Activated CD8-positive, alpha-beta memory T cell treated with anti-CD3 and anti-CD28 coated beads for 24 hours (primary cell): ENCODE data around the gene KCNJ5.

Experiments used
- DNase-seq: peaks from one replicate; pipeline ENCODE4 v3.0.0-alpha.2; 2020

The KCNJ5 gene

DNA sequence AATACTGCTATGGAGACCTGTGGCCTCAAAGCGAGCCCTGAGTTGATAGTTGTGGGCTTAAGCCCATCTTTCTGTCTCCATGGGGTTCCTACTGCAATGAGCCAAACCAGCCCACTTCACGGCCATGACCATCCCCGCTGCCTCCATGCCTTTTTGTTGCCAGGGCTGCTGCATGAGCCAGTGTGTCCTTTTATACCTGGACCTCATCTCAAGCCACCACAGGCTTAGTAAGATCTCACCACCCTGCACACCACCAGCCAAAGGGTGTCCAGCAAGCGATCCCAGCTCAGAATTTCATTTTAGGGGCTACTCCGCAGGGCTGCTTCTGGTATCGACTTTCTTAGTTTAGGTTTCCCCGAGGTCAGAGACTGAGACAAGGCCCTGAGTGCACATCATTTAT, 43.2 kb downstream of the KCNJ5 start:
- DNase-seq: no peak

DNA sequence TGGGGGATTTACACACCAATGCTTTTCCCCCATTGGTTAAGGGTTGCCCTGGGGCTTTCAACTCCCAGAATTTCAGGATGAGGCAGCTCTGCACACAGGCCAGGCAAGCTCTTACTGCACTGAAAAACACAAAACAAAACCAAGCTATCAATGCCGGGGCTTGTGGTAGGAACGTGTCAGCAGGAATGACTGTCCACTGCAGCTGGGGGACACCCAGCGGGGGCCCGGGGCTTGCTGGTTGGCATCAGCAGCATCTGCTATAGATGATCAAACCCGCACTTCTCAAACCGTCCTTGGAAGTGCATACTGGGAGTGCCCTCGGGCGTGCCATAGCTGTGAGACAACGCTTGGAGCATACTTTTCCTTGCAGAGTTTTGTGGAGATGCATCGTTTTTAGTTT, 43.8 kb downstream of the KCNJ5 start:
- DNase-seq: no peak

GRCh38 chr11:128936606-128937251, 45.6 kb downstream of the KCNJ5 start:
- no peak for DNase-seq

DNA sequence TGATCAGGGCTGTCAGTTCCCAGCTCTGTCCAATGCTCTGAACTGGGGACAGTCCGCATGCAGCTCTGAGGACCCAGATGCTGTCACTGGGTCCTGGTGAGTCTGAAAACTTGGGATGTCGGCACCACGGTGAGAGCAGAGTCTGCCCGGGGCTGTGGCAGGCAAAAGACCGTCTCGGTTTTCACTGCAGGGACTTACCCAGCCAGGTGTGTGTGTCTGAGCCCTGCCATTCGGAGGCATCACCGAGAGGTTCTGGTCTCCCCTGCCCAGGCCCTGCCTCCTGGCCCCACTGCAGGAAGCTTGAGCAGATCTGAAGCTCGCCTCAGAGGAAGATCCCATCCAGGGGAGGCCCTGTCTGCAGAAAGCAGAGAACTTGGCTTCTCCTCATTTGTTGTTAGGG, 46.3 kb downstream of the KCNJ5 start:
- DNase-seq: no peak

DNA sequence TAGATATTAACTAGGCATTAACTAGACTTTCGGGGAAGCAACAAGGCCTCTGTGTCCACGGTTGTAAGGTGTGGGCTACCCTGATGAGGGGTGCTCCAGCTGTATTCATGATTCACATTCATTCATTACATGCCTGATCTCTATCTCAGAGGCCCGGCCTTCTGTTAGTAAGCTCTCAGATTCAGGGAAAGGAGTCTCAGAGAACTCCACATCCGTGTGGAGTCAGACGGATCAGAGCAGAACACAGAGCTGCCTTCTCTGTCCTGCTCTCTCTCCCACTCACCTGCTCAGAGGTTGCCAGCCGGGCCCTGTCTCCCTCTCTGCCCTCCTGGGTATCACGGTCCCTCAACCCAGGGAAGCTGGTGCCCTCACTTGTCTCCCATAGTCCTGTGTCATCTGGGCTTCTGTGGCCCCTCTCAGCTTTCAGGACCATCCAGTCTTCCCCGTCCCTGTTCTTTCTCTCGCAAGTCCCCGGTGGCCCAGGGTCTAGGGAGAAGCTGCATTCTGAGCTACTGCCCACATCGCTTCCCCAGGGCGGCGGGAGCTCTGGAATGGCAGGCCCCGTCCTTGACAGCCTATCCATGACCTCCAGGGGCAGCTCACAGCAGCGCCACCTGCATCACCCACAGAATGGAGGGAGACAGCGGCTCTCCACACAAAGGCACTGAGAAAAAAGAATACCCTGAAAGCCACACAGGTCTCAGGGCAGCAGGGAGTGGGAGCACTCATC, 47.2 kb downstream of the KCNJ5 start:
- no peak for DNase-seq

GRCh38 chr11:128939591-128939990, 48.4 kb downstream of the KCNJ5 start:
- DNase-seq: no peak

GRCh38 chr11:128940156-128940555, 49.0 kb downstream of the KCNJ5 start:
- DNase-seq: no peak

GRCh38 chr11:128940603-128941002, 49.4 kb downstream of the KCNJ5 start:
- no peak for DNase-seq

GRCh38 chr11:128941110-128941509, 50.0 kb downstream of the KCNJ5 start:
- no peak for DNase-seq

GRCh38 chr11:128941573-128942271, 50.6 kb downstream of the KCNJ5 start:
- no peak for DNase-seq

DNA sequence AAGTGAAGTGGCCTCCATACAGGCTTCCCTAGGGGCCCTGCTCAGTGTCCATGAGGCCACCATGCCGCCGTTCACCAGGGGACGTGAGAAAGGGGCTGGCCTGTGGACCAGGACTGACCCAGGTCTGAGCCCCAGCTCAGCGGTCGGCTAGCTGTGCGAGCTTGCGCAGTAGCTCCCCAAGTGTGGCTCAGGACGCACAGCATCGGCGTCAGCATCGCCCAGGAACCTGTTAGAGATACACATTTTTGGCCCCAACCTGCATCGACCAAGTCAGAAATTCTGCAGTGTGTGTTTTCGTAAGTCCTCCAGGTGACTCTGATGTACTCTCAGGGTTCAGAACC, 51.1 kb downstream of the KCNJ5 start:
- DNase-seq: no peak

- DNase-seq: no peak
Measured at GRCh38 chr11:128942817-128943427, 51.8 kb downstream of the KCNJ5 start, which contains the start of gene TP53AIP1. Gene TP53AIP1 (minus strand): TSS chr11:128942871. CDS start chr11:128937818, 5,053 bp downstream.

DNA sequence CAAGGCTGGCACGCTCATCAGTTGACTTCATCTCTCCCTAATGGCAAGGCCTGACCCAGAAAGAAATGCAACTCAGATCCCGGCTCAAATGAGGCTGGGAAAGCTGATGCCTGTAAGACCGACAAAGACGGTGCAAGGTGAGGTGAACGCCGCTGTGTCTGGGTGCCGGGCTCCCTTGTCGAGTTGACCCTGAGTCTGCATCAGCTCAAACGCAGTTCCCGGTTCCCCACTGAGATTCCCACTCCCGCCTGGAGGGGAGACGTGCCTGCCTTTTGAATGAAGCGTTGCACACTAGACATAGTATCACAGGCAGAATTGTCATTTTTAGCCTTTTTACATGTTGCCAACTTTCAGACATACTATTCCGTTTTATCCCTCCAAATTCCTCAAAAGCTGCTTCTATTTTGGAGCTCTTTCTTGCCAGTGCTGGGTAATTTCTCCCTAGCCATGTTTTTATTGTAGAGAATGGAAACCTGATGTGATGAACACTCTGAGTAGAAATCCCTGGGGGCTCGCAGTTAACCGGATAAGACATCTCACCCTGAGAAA, 52.3 kb downstream of the KCNJ5 start:
- DNase-seq: no peak

GRCh38 chr11:128946648-128947047, 55.5 kb downstream of the KCNJ5 start:
- DNase-seq: no peak

- DNase-seq: no peak
Measured at GRCh38 chr11:128947773-128948172, 56.6 kb downstream of the KCNJ5 start.

DNA sequence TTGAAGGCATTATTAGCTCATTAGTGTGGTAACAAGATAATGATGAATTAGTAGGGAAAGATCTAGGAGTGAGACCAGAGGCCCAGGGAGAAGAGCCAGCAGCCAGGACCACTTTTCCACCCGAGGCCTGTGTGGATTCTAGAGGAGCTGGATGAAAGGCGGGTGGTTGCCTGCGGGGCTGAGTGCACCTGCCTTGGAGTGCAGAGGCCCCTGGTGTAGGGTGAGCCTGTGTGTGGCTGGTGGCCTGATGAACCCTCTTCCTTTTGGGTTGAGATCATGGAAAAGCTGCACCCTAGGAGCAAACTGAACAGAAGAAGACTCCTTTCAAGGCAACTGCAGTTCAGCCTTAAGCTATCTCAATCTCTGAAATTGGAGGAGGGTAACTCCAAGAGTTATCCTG, 57.4 kb downstream of the KCNJ5 start:
- no peak for DNase-seq

GRCh38 chr11:128949791-128950454, 58.8 kb downstream of the KCNJ5 start:
- DNase-seq: no peak

DNA sequence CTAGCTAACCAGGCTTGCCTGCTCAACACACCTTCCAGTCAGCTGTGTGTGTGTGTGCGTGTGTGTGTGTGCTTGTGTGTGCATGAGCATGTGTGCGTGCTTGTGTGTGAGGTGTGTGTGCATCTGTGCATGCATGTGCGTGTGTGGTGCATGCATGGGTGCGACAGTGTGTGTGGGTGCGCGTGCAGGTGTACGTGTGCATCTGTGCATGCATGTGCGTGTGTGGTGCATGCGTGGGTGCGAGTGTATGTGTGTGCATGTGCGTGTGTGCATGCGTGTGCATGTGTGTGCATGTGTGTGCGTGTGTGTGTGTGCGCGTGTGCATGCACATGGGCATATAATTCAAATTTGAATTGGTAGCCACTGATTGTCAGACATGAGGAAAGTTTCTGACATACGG, 62.0 kb downstream of the KCNJ5 start:
- no peak for DNase-seq

DNA sequence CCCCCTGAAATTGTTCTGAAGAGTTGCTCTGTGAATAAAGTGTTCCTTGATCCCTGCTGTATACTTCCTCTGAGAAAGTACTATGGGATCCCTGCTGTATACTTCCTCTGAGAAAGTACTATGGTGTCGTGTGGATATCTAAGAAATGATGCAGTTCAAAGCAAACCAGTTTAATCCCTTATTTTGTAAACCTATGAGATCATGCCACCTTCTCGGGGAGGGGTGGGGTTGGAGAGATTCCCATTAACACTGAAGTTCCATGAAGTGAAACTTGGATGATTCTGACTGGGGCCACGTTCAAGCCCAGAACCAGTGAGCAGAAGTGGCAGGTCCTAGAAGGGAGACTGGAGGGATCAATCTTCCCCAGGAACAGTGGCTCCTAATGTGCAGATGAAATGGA, 64.5 kb downstream of the KCNJ5 start:
- DNase-seq: no peak

DNA sequence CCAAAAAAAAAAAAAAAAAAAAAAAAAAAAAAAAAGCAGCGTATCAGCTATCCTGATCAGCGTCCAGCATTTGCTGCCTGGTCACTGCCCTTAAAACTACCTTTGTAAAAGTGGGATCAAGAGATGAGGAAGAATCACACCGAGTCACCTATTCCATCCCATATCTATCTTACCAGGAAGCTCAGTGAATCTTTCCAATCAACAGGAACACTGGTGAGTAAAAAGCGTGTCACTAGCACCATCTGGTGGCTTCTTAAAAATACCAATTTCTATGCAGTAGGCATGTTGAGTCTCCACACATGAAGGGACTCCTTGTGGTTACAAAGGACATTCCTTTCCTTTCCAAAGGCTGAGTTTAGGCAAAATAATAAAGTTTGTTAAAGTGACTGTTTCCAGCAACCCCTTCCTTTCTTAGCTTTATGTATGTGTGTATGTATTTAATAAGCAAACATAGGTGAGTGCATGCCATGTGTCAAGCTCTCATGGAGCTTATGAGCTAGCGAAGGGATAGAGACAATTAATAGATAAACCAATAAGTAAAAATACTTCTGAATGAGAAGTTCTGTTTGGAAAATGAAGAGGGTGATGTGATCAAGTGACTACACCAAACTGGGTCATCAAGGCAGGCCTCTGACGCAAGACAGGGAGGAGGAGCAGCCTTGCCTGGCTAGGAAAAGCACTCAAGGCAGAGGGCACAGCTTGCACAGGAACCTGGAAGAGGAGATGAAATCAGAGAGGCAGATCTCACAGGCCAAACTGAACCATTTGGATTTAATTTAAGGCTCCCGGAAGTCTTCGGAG, 65.4 kb downstream of the KCNJ5 start:
- DNase-seq: no peak

DNA sequence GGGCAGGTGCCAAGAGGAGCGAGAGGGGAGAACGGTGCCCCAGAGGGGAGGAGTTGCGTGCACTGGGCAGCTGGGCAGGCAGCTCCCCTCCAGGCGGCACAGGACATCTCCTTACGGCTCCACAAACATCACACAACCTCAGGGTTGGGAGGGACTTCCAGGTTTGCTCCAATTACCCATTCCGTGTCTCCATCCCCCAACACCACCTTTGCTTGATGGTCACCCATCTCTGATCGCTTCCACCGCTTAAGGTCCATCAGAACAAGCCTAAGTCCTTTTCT, 66.0 kb downstream of the KCNJ5 start:
- DNase-seq: no peak

- DNase-seq: no peak
Measured at GRCh38 chr11:128961645-128962044, 70.5 kb downstream of the KCNJ5 start.
